Measurements from ENCODE around the gene SLC16A2.
"Not testable (repeated sequence)": the region's sequence is repeated elsewhere in the genome, so short reads cannot be mapped to it uniquely, and the experiment has no call there.

The SLC16A2 gene

DNA sequence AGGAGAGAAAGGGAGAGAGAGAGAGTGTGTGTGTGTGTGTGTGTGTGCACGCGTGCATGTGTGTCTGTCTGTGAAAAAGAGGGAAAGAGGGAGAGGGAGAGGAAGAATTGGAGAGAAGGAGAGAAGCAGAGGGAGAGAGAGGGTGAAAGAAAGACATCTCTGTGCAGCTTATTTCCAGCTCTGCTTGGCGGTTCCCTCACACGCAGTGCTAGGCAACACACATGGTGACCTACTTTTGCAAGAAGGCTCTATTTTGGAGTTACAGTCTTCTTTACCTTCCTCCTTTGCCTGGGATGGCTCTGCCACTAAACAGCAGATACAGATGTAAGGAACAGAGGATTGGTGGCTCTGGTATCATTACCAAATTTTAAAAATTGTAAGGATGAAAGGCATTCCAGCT, 40.1 kb downstream of the SLC16A2 start:
- no peak for DNase-seq (ENCODE audit: low spot score)
- in situ Hi-C loops (cut with MboI; ENCODE audit: low sequenced_read_pairs, unreplicated experiment) = no loop called here

DNA sequence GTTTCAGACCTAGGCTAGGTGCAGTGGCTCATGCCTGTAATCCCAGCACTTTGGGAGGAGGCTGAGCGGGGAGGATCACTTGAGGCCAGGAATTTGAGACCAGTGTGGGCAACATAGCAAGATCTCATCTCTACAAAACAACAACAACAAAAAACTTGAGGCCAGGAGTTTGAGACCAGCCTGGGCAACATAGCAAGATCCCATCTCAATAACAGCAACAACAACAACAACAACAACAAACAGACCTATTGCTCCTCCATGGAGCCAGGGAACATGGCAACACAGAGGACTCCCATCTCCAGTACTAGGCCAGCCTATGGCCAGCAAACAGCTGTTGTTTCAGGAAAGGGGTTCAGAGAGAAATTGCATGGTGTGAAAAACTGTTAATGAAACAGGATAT, 43.4 kb downstream of the SLC16A2 start:
- TF ChIP-seq CTCF (IDR thresholded peaks at IDR 0.05; ENCODE audit: borderline replicate concordance, control extremely low read depth, extremely low read depth, insufficient read depth, missing control alignments) = no peak
- in situ Hi-C loops (cut with MboI; ENCODE audit: low sequenced_read_pairs, unreplicated experiment) = no loop called here
- DNase-seq (ENCODE audit: low spot score) = no peak

More for the DNA sequence above, 40.1 kb downstream of the SLC16A2 start:
- no peak for TF ChIP-seq CTCF (IDR thresholded peaks at IDR 0.05; ENCODE audit: borderline replicate concordance, control extremely low read depth, extremely low read depth, insufficient read depth, missing control alignments)

- no peak for DNase-seq (ENCODE audit: low spot score)
- in situ Hi-C loops (cut with MboI; ENCODE audit: low sequenced_read_pairs, unreplicated experiment) = no loop called here
- no peak for TF ChIP-seq CTCF (IDR thresholded peaks at IDR 0.05; ENCODE audit: borderline replicate concordance, control extremely low read depth, extremely low read depth, insufficient read depth, missing control alignments)
Measured at GRCh38 chrX:74465424-74465823, 44.1 kb downstream of the SLC16A2 start.

- TF ChIP-seq CTCF (IDR thresholded peaks at IDR 0.05; ENCODE audit: borderline replicate concordance, control extremely low read depth, extremely low read depth, insufficient read depth, missing control alignments) = no peak
- in situ Hi-C loops (cut with MboI; ENCODE audit: low sequenced_read_pairs, unreplicated experiment) = no loop called here
- DNase-seq (ENCODE audit: low spot score) = no peak
Measured at GRCh38 chrX:74467656-74468055, 46.4 kb downstream of the SLC16A2 start.

DNA sequence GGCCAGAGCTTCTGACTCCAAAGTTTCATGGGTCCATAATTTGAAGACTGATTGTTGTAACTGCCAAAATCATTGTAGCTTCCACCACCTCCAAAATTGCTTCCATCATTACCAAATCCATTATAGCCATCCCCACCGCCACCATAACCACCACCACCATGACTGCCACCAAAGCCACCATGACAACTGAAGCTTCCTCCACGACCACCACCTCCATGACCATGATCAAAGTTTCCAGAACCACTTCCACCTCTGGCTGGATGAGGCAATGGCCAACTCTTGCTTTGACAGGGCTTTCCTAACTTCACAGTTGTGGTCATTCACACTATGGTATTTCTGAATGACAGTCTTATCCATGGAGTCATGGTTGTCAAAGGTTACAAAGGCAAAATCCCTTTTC, 51.8 kb downstream of the SLC16A2 start:
- DNase-seq (ENCODE audit: low spot score); in situ Hi-C loops (cut with MboI; ENCODE audit: low sequenced_read_pairs, unreplicated experiment): not testable (repeated sequence)

DNA sequence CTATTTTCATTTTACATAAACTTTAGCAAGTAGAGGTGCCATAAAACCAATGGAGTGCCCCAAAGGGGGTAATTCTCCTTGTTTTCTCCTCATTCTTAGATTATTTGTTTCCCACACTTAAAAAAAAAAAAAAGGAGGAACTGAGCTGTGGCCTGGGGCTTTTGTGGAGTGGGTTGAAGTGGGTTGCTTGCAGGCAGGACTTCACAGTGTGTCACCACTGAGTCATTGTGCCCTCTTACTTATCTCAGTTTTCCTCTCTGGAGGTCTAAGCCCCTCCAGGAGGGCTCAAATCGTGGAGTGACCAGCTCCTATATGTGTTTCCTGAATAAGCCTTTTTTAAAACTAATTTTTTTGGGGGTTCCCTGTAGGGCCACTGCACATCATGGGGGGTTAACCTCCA, 69.0 kb downstream of the SLC16A2 start:
- in situ Hi-C loops (cut with MboI; ENCODE audit: low sequenced_read_pairs, unreplicated experiment) = no loop called here
- no peak for TF ChIP-seq CTCF (IDR thresholded peaks at IDR 0.05; ENCODE audit: borderline replicate concordance, control extremely low read depth, extremely low read depth, insufficient read depth, missing control alignments)
- DNase-seq (ENCODE audit: low spot score) = no peak

DNA sequence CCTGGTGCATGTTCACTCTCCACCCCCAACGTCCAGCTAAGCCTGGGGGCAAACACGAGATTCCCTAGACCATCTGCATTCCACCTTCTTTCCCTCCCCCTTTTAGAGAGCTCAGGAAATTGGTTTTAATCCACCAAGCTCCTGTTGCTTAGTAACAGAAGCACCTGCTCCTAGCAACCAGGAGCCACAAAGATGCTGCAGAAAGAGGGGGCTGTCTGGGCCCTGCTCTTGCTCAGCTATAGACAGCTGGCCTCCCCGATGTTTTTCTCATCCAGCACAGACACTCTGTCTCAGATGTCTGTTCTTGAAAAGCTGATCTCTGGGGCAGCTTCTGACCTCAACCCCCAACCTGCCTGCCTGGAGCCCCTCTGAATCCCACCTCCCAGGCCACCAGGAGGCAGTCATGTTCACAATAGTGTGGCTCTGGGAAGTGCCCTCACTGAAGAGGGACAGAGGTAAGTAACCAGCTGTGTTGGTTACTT, 71.5 kb downstream of the SLC16A2 start:
- DNase-seq (ENCODE audit: low spot score) = no peak
- TF ChIP-seq CTCF (IDR thresholded peaks at IDR 0.05; ENCODE audit: borderline replicate concordance, control extremely low read depth, extremely low read depth, insufficient read depth, missing control alignments) = no peak
- in situ Hi-C loops (cut with MboI; ENCODE audit: low sequenced_read_pairs, unreplicated experiment) = no loop called here
